HEK293 (cell line): ENCODE measurements around the gene NELFB.
A peak's percentile ranks its signal among the peaks of the same experiment; 100 is the strongest.

Experiments
- CTCF ChIA-PET: fragments of 350-600 bp; formaldehyde crosslinking; extraction: SDS; loops from one replicate; lab custom pipeline; 2021; ENCODE audit warnings: antibody characterized with exemption; lab: Yijun Ruan, JAX
- POLR2A ChIA-PET: fragments of 300-600 bp; formaldehyde crosslinking; extraction: SDS; loops from one replicate; lab custom pipeline; 2020; ENCODE audit warnings: antibody characterized with exemption, inconsistent platforms; lab: Yijun Ruan, JAX
- H3K27ac ChIP-seq: fragments of 200-500 bp; sonication (Bioruptor generic); 2 replicates; pipeline ENCODE4 v1.5.1; 2014; ENCODE audit warnings: low read depth, low read length, control low read depth, inconsistent platforms; ENCODE audit errors: extremely low read depth
- H3K36me3 ChIP-seq, 2 experiments: fragments of 200-500 bp in 1 of 2; sonication (Bioruptor generic) in 1 of 2; 1 replicate in 1 of 2; 2 replicates in 1 of 2; pipeline ENCODE4 v1.5.1; 2014 to 2017; ENCODE audit warnings: inconsistent platforms in 2 of 2, low read length in 2 of 2; ENCODE audit not compliant: control insufficient read depth in 2 of 2, insufficient read depth in 1 of 2
- H3K4me1 ChIP-seq: fragments of 200-500 bp; sonication (Bioruptor generic); 2 replicates; pipeline ENCODE4 v1.5.1; 2014; ENCODE audit warnings: mild to moderate bottlenecking, low read length, inconsistent platforms; ENCODE audit not compliant: control insufficient read depth, insufficient read depth
- H3K4me3 ChIP-seq: 2 replicates; pipeline ENCODE4 v1.5.1; 2011; ENCODE audit warnings: low read depth, mild to moderate bottlenecking, control low read depth, low read length, moderate library complexity
- H3K9me3 ChIP-seq: fragments of 200-500 bp; sonication (Bioruptor generic); 2 replicates; pipeline ENCODE4 v1.5.1; 2014; ENCODE audit warnings: low read depth, low read length, inconsistent platforms; ENCODE audit not compliant: control insufficient read depth, insufficient read depth
- BCL11B ChIP-seq: fragments of 450-650 bp; formaldehyde crosslinking; IDR thresholded peaks from 2 replicates; pipeline ENCODE4 v1.5.1; 2016; ENCODE audit warnings: low read depth, missing biosample characterization, missing genetic modification characterization
- GFI1B ChIP-seq: fragments of 450-650 bp; formaldehyde crosslinking; IDR thresholded peaks from 2 replicates; pipeline ENCODE4 v1.5.1; 2016; ENCODE audit warnings: missing biosample characterization, missing genetic modification characterization
- GLIS2 ChIP-seq: fragments of 450-650 bp; formaldehyde crosslinking; IDR thresholded peaks from 2 replicates; pipeline ENCODE4 v1.5.1; 2016; ENCODE audit warnings: missing biosample characterization, missing genetic modification characterization
- KLF10 ChIP-seq: fragments of 450-650 bp; IDR thresholded peaks from 2 replicates; pipeline ENCODE4 v1.5.1; 2018; ENCODE audit warnings: missing biosample characterization, mild to moderate bottlenecking, missing genetic modification characterization
- KLF16 ChIP-seq: fragments of 450-650 bp; formaldehyde crosslinking; IDR thresholded peaks from 2 replicates; pipeline ENCODE4 v1.5.1; 2017; ENCODE audit warnings: missing biosample characterization, missing genetic modification characterization
- KLF8 ChIP-seq: fragments of 450-650 bp; formaldehyde crosslinking; IDR thresholded peaks from 2 replicates; pipeline ENCODE4 v1.5.1; 2016; ENCODE audit warnings: missing biosample characterization, missing genetic modification characterization
- KLF9 ChIP-seq: fragments of 450-650 bp; formaldehyde crosslinking; IDR thresholded peaks from 2 replicates; pipeline ENCODE4 v1.5.1; 2016; ENCODE audit warnings: missing biosample characterization, missing genetic modification characterization, low read depth
- SCRT1 ChIP-seq: fragments of 450-650 bp; formaldehyde crosslinking; IDR thresholded peaks from 2 replicates; pipeline ENCODE4 v1.5.1; 2016; ENCODE audit warnings: missing biosample characterization, missing genetic modification characterization, borderline replicate concordance
- SP2 ChIP-seq: fragments of 450-650 bp; formaldehyde crosslinking; IDR thresholded peaks from 2 replicates; pipeline ENCODE4 v1.5.1; 2016; ENCODE audit warnings: missing biosample characterization, missing genetic modification characterization
- SP7 ChIP-seq: fragments of 450-650 bp; formaldehyde crosslinking; IDR thresholded peaks from 2 replicates; pipeline ENCODE4 v1.5.1; 2016; ENCODE audit warnings: missing biosample characterization, missing genetic modification characterization
- ZBTB17 ChIP-seq: fragments of 450-650 bp; formaldehyde crosslinking; IDR thresholded peaks from 2 replicates; pipeline ENCODE4 v1.5.1; 2016; ENCODE audit warnings: missing biosample characterization, missing genetic modification characterization
- ZBTB20 ChIP-seq: fragments of 450-650 bp; formaldehyde crosslinking; IDR thresholded peaks from 2 replicates; pipeline ENCODE4 v1.5.1; 2016; ENCODE audit warnings: missing biosample characterization, missing genetic modification characterization
- ZBTB48 ChIP-seq: fragments of 450-650 bp; formaldehyde crosslinking; IDR thresholded peaks from 2 replicates; pipeline ENCODE4 v1.5.1; 2016; ENCODE audit warnings: missing biosample characterization, missing genetic modification characterization
- ZNF174 ChIP-seq: fragments of 450-650 bp; formaldehyde crosslinking; IDR thresholded peaks from 2 replicates; pipeline ENCODE4 v1.5.0; 2017; ENCODE audit warnings: missing biosample characterization, mild to moderate bottlenecking, missing genetic modification characterization
- ZNF514 ChIP-seq: fragments of 450-650 bp; formaldehyde crosslinking; IDR thresholded peaks from 2 replicates; pipeline ENCODE4 v1.5.1; 2016; ENCODE audit warnings: missing biosample characterization, missing genetic modification characterization
- ZNF571 ChIP-seq: fragments of 450-650 bp; formaldehyde crosslinking; IDR thresholded peaks from 2 replicates; pipeline ENCODE4 v1.5.0; 2017; ENCODE audit warnings: missing biosample characterization, missing genetic modification characterization
- ZNF610 ChIP-seq: fragments of 450-650 bp; formaldehyde crosslinking; IDR thresholded peaks from 2 replicates; pipeline ENCODE4 v1.5.1; 2016; ENCODE audit warnings: missing biosample characterization, missing genetic modification characterization, borderline replicate concordance
- ZNF701 ChIP-seq: fragments of 450-650 bp; formaldehyde crosslinking; IDR thresholded peaks from 2 replicates; pipeline ENCODE4 v1.5.1; 2016; ENCODE audit warnings: missing biosample characterization, missing genetic modification characterization
- TF ChIP-seq, protein P1 (sequence below): IDR thresholded peaks from 2 replicates; pipeline ENCODE4 v1.6.1; 2011; ENCODE audit warnings: mild to moderate bottlenecking, low read depth, low read length, borderline replicate concordance
- TF ChIP-seq, protein P2 (sequence below): fragments of 450-650 bp; formaldehyde crosslinking; IDR thresholded peaks from 2 replicates; pipeline ENCODE4 v1.5.1; 2016; ENCODE audit warnings: missing biosample characterization, missing genetic modification characterization, borderline replicate concordance
- TF ChIP-seq, protein P3 (sequence below): fragments of 450-650 bp; formaldehyde crosslinking; IDR thresholded peaks from 2 replicates; pipeline ENCODE4 v1.5.1; 2016; ENCODE audit warnings: missing biosample characterization, missing genetic modification characterization
- TF ChIP-seq, protein P4 (sequence below): fragments of 450-650 bp; formaldehyde crosslinking; IDR thresholded peaks from 2 replicates; pipeline ENCODE4 v1.5.1; 2016; ENCODE audit warnings: missing biosample characterization, missing genetic modification characterization
- TF ChIP-seq, protein P5 (sequence below): fragments of 450-650 bp; formaldehyde crosslinking; IDR thresholded peaks from 2 replicates; pipeline ENCODE4 v1.5.1; 2016; ENCODE audit warnings: missing biosample characterization, missing genetic modification characterization
- TF ChIP-seq, protein P6 (sequence below): fragments of 450-650 bp; formaldehyde crosslinking; IDR thresholded peaks from 2 replicates; pipeline ENCODE4 v1.5.1; 2016; ENCODE audit warnings: missing biosample characterization, missing genetic modification characterization

Gene NELFB

DNA sequence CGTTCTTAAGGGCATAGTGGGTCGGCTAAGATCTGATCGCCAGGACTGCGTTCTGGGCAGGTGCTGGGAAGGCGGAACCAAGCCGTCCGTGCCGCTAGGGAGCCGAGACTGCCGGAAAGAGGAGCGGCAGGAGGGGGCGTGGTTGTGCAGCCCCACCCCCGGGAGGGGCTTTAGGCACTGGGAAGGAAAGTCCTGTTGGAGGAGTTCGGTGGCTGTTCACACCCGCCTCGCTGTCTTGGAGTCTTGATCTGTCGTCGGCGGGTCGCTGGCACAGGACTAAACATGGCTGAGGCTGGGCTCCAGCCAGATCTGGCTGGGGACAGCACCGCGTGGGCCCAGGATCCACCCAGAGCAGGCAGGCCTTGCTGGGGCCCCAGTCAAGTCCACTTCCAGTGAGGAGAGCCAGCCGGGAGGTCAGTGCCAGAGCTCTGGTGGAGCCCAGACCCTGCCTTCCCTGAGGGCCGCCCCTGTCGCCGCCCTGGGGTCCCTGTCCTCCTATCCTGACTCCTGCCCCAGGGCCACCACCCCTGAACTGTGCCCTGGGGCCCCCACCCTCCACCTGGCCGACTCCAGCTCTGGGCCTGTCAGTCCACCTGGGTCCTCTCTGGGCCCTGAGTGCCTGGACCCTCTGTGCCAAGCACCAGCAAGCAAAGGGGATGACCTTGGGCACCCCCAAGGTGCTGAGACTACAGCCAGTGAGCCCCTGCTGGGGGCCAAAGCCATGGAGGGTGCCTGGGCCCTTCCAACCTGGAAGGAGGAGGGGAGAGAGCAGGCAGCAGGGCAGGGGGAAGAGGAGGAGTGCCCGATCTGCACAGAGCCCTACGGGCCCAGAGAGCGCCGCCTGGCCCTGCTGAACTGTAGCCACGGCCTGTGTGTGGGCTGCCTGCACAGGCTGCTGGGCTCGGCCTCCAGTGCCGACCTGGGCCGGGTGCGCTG lies 37.6 kb upstream of the NELFB start:
- POLR2A ChIA-PET = interaction anchor here (0.6 to 17.2 kb wide), 9 partner anchors 9 to 186 kb away, joined by 3 to 304 read pairs (median 8); partner anchors contain the start of genes FUT7, NDOR1, TMEM203 and TPRN
- Histone ChIP-seq H3K27ac (no peak overlapping the region), H3K4me1 (no peaks in the 10 kb centered on the region; the same call in 1 of the 2 replicates), H3K36me3 (peaks cover 0 to 70% of the 10 kb centered on the region in 2 experiments; a peak in 1 of 3 replicates), H3K9me3 (no peaks in the 10 kb centered on the region), H3K4me3 (no peak overlapping the region)
- CTCF ChIA-PET = interaction anchor here (1.0 to 1.1 kb wide), 4 partner anchors 17 to 188 kb away, joined by 3 to 4 read pairs (median 3); no protein-coding TSS in a partner anchor
- peak; percentile 60; the same call in 1 of the 2 replicates for TF ChIP-seq KLF16 (tag by site-specific recombination)
- TF ChIP-seq, protein P1, sequence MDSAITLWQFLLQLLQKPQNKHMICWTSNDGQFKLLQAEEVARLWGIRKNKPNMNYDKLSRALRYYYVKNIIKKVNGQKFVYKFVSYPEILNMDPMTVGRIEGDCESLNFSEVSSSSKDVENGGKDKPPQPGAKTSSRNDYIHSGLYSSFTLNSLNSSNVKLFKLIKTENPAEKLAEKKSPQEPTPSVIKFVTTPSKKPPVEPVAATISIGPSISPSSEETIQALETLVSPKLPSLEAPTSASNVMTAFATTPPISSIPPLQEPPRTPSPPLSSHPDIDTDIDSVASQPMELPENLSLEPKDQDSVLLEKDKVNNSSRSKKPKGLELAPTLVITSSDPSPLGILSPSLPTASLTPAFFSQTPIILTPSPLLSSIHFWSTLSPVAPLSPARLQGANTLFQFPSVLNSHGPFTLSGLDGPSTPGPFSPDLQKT = no peak
- peak; percentile 66; the same call in 1 of the 2 replicates for TF ChIP-seq GLIS2 (tag by site-specific recombination)
- no peak for TF ChIP-seq ZBTB20
- TF ChIP-seq SP7 (tag by site-specific recombination) = peak; percentile 23; the same call in 1 of the 2 replicates
- TF ChIP-seq, protein P2, sequence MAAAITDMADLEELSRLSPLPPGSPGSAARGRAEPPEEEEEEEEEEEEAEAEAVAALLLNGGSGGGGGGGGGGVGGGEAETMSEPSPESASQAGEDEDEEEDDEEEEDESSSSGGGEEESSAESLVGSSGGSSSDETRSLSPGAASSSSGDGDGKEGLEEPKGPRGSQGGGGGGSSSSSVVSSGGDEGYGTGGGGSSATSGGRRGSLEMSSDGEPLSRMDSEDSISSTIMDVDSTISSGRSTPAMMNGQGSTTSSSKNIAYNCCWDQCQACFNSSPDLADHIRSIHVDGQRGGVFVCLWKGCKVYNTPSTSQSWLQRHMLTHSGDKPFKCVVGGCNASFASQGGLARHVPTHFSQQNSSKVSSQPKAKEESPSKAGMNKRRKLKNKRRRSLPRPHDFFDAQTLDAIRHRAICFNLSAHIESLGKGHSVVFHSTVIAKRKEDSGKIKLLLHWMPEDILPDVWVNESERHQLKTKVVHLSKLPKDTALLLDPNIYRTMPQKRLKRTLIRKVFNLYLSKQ = no peak
- no peak for TF ChIP-seq ZBTB48 (tag by site-specific recombination)
- peak; percentile 45; the same call in 1 of the 2 replicates for TF ChIP-seq KLF10
- peak; percentile 98 for TF ChIP-seq ZNF610 (tag by site-specific recombination)
- peak; percentile 20; the same call in 1 of the 2 replicates for TF ChIP-seq BCL11B (tag by site-specific recombination)
- TF ChIP-seq KLF9 = peak; percentile 99
- TF ChIP-seq, protein P3, sequence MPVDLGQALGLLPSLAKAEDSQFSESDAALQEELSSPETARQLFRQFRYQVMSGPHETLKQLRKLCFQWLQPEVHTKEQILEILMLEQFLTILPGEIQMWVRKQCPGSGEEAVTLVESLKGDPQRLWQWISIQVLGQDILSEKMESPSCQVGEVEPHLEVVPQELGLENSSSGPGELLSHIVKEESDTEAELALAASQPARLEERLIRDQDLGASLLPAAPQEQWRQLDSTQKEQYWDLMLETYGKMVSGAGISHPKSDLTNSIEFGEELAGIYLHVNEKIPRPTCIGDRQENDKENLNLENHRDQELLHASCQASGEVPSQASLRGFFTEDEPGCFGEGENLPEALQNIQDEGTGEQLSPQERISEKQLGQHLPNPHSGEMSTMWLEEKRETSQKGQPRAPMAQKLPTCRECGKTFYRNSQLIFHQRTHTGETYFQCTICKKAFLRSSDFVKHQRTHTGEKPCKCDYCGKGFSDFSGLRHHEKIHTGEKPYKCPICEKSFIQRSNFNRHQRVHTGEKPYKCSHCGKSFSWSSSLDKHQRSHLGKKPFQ = peak; percentile 94
- no peak for TF ChIP-seq ZNF514 (tag by site-specific recombination)
- TF ChIP-seq, protein P4, sequence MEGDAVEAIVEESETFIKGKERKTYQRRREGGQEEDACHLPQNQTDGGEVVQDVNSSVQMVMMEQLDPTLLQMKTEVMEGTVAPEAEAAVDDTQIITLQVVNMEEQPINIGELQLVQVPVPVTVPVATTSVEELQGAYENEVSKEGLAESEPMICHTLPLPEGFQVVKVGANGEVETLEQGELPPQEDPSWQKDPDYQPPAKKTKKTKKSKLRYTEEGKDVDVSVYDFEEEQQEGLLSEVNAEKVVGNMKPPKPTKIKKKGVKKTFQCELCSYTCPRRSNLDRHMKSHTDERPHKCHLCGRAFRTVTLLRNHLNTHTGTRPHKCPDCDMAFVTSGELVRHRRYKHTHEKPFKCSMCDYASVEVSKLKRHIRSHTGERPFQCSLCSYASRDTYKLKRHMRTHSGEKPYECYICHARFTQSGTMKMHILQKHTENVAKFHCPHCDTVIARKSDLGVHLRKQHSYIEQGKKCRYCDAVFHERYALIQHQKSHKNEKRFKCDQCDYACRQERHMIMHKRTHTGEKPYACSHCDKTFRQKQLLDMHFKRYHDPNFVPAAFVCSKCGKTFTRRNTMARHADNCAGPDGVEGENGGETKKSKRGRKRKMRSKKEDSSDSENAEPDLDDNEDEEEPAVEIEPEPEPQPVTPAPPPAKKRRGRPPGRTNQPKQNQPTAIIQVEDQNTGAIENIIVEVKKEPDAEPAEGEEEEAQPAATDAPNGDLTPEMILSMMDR (tag by site-specific recombination) = peak; percentile 59
- TF ChIP-seq GFI1B (tag by site-specific recombination) = no peak
- no peak for TF ChIP-seq SCRT1 (tag by site-specific recombination)
- TF ChIP-seq ZNF701 (tag by site-specific recombination) = no peak
- no peak for TF ChIP-seq ZNF571 (tag by site-specific recombination)
- TF ChIP-seq SP2 (tag by site-specific recombination) = peak; percentile 79
- TF ChIP-seq, protein P5, sequence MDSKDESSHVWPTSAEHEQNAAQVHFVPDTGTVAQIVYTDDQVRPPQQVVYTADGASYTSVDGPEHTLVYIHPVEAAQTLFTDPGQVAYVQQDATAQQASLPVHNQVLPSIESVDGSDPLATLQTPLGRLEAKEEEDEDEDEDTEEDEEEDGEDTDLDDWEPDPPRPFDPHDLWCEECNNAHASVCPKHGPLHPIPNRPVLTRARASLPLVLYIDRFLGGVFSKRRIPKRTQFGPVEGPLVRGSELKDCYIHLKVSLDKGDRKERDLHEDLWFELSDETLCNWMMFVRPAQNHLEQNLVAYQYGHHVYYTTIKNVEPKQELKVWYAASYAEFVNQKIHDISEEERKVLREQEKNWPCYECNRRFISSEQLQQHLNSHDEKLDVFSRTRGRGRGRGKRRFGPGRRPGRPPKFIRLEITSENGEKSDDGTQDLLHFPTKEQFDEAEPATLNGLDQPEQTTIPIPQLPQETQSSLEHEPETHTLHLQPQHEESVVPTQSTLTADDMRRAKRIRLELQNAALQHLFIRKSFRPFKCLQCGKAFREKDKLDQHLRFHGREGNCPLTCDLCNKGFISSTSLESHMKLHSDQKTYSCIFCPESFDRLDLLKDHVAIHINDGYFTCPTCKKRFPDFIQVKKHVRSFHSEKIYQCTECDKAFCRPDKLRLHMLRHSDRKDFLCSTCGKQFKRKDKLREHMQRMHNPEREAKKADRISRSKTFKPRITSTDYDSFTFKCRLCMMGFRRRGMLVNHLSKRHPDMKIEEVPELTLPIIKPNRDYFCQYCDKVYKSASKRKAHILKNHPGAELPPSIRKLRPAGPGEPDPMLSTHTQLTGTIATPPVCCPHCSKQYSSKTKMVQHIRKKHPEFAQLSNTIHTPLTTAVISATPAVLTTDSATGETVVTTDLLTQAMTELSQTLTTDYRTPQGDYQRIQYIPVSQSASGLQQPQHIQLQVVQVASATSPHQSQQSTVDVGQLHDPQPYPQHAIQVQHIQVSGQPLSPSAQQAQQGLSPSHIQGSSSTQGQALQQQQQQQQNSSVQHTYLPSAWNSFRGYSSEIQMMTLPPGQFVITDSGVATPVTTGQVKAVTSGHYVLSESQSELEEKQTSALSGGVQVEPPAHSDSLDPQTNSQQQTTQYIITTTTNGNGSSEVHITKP = peak; percentile 61; the same call in 1 of the 2 replicates
- TF ChIP-seq ZNF174 (tag by site-specific recombination) = no peak
- peak; percentile 61; the same call in 1 of the 2 replicates for TF ChIP-seq KLF8 (tag by site-specific recombination)
- TF ChIP-seq ZBTB17 = peak; percentile 89
- TF ChIP-seq, protein P6, sequence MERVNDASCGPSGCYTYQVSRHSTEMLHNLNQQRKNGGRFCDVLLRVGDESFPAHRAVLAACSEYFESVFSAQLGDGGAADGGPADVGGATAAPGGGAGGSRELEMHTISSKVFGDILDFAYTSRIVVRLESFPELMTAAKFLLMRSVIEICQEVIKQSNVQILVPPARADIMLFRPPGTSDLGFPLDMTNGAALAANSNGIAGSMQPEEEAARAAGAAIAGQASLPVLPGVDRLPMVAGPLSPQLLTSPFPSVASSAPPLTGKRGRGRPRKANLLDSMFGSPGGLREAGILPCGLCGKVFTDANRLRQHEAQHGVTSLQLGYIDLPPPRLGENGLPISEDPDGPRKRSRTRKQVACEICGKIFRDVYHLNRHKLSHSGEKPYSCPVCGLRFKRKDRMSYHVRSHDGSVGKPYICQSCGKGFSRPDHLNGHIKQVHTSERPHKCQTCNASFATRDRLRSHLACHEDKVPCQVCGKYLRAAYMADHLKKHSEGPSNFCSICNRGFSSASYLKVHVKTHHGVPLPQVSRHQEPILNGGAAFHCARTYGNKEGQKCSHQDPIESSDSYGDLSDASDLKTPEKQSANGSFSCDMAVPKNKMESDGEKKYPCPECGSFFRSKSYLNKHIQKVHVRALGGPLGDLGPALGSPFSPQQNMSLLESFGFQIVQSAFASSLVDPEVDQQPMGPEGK = peak; percentile 85
